Heart right ventricle (tissue), 16 donors: ENCODE measurements around the gene RYR3. TPM values are rescaled to one million over a fixed set of nuclear protein-coding genes. Genes with fewer than 3 reads are reported as not detected.

Source experiments
- ATAC-seq, 8 donors: fragments of 200-7000 bp; cut with Tn5 transposase; one replicate each; pipeline ENCODE4 v1.9.1; 2020; ENCODE audit warnings: mild to moderate bottlenecking in 8 of 8, moderate library complexity in 8 of 8, moderate number of reproducible peaks in 1 of 8
- DNase-seq, 2 donors: peaks; one replicate each; pipeline ENCODE4 v3.0.0-alpha.2; 2020
- H3K27ac ChIP-seq, 10 donors: fragments of 200-600 bp; sonication (generic) in 2 of 10; one replicate each; pipeline versions ENCODE4 v1.5.0 to v1.8.0; 2020 to 2022; ENCODE audit warnings: mild to moderate bottlenecking in 3 of 10
- H3K27me3 ChIP-seq, 7 donors: fragments of 200-600 bp; one replicate each; pipeline ENCODE4 v1.8.0; 2021 to 2022; ENCODE audit warnings: mild to moderate bottlenecking in 2 of 7
- H3K36me3 ChIP-seq, 9 donors: fragments of 200-600 bp; sonication (generic) in 1 of 9; one replicate each; pipeline versions ENCODE4 v1.5.0 to v1.8.0; 2020 to 2022; ENCODE audit warnings: mild to moderate bottlenecking in 2 of 9
- H3K4me1 ChIP-seq, 9 donors: fragments of 200-600 bp; sonication (generic) in 1 of 9; one replicate each; pipeline versions ENCODE4 v1.5.0 to v1.8.0; 2020 to 2022; ENCODE audit warnings: mild to moderate bottlenecking in 4 of 9
- H3K4me3 ChIP-seq, 10 donors: fragments of 200-600 bp; sonication (generic) in 2 of 10; one replicate each; pipeline versions ENCODE4 v1.5.0 to v1.8.0; 2020 to 2022; ENCODE audit warnings: mild to moderate bottlenecking in 7 of 10, moderate library complexity in 2 of 10
- H3K9me3 ChIP-seq, 11 donors: fragments of 200-600 bp in 10 of 11; sonication (generic) in 2 of 11; one replicate each; pipeline versions ENCODE4 v1.5.0 to v1.8.0; 2013 to 2022; ENCODE audit warnings: mild to moderate bottlenecking in 2 of 11, control low read depth in 1 of 11, moderate library complexity in 1 of 11
- CTCF ChIP-seq, 9 donors: fragments of 200-600 bp; sonication (generic) in 2 of 9; IDR thresholded peaks; one replicate each; pipeline versions ENCODE4 v1.5.0 to v1.8.0; 2021 to 2022; ENCODE audit warnings: antibody characterized with exemption in 9 of 9, mild to moderate bottlenecking in 5 of 9, moderate library complexity in 1 of 9
- WGBS, 2 donors: extraction: QIAGEN DNeasy Blood & Tissue Kit; methylation state at CpG; one replicate each; pipeline ENCODE4 v1.1.7; 2013; ENCODE audit warnings: inconsistent platforms in 1 of 2; 5-methylcytosine and 5-hydroxymethylcytosine counted together
- intact Hi-C, 10 donors: fragments of 100-400 bp; cut with DNase I; formaldehyde crosslinking; loops; one replicate each; pipeline versions ENCODE4 v1.11.1 to v1.14.2; 2022
- polyA plus RNA-seq, 2 donors: library from polyadenylated mRNA; stranded (reverse); fragments of 200-250 nt; gene quantifications; one replicate each; pipeline ENCODE4 v1.2.3, GENCODE V29; 2013
- total RNA-seq, 10 donors: library from RNA; stranded (reverse); fragmentation: NEBNext Ultra II Directional in 3 of 10; extraction: Animal tissue kit (Norgen Biotek cat#: 25700) in 3 of 10; gene quantifications; one replicate each; pipeline versions ENCODE4 v1.2.1 to v1.2.4, GENCODE V29; 2021 to 2023
- donor health status: Arrhythmogenic right ventricular cardiomyopathy.
- donor health status: ischemic (EF 13 %, LVEDD 7.1; RV severe dilation, severe dysfunction).
- donor health status: healthy with polysubstance abuse.
- donor health status: DM: no; HTN: yes; CAD: no.
- donor health status: DM: no; HTN: no; CAD: no.
- donor health status: ischemic (EF 25% LVEDD 6.9; RV normal size, moderate dysfunction).
- donor health status: ischemic (EF 25% LVEDD 5.7; RV mildly dilated, moderate dysfunction).
- donor health status: healthy.
- donor health status: DM: yes; HTN: yes; CAD: no.
- donor health status: Ischemic cardiomyopathy.
- donor health status: ischemic (EF 35%, LVEDD 5.7; RV mildly dilated, moderate dysfunction).
- donor health status: nonischemic (EF 11% LVEDD 7.7; RV severe dilation, severe dysfunction).
- donor health status: DM: yes; HTN: yes; CAD: no.
- donor health status: PGD.
- donor health status: ischemic (EF 29% LVEDD 5.4; RV normal size, mild dysfunction).
- donor health status: nonischemic (EF 23%, LVEDD 6.1; RV moderate dilation, normal function).

Gene RYR3
- total and polyA plus RNA-seq, 12 donors: 0.02 to 1.00 (median 0.13) TPM; not detected in 2

GRCh38 chr15:33846142-33846541, 535.4 kb downstream of the RYR3 start:
- intact Hi-C loops: no loop called here

GRCh38 chr15:33846862-33847261, 536.1 kb downstream of the RYR3 start:
- Histone ChIP-seq H3K27me3 (no peaks in the 10 kb centered on the region), H3K9me3 (no peaks in the 10 kb centered on the region), H3K36me3 (no peaks in the 10 kb centered on the region), H3K27ac (no peak overlapping the region), H3K4me1 (no peaks in the 10 kb centered on the region), H3K4me3 (no peak overlapping the region)
- WGBS, 2 donors: 78 to 82% methylated on average over 6 of the region's 6 CpGs
- intact Hi-C loops: no loop called here
- TF ChIP-seq CTCF (IDR thresholded peaks at IDR 0.05): no peak
- DNase-seq (no peak), ATAC-seq (no peak)

More at GRCh38 chr15:33846142-33846541, 535.4 kb downstream of the RYR3 start:
- Histone ChIP-seq H3K4me1 (no peaks in the 10 kb centered on the region), H3K4me3 (no peak overlapping the region), H3K27me3 (no peaks in the 10 kb centered on the region), H3K36me3 (no peaks in the 10 kb centered on the region), H3K9me3 (no peaks in the 10 kb centered on the region), H3K27ac (no peak overlapping the region)
- WGBS, 2 donors: 91 to 98% methylated on average over 2 of the region's 2 CpGs
- TF ChIP-seq CTCF (IDR thresholded peaks at IDR 0.05): no peak
- ATAC-seq (no peak), DNase-seq (no peak)

- ATAC-seq (no peak), DNase-seq (no peak)
- H3K4me1 ChIP-seq: no peaks in the 10 kb centered on the region
- H3K36me3 ChIP-seq: no peaks in the 10 kb centered on the region
- no peaks in the 10 kb centered on the region for H3K27me3 ChIP-seq
- no peak overlapping the region for H3K27ac ChIP-seq
- H3K9me3 ChIP-seq: no peaks in the 10 kb centered on the region
- TF ChIP-seq CTCF (IDR thresholded peaks at IDR 0.05): no peak
- 89 to 92% methylated on average over 3 of the region's 3 CpGs for WGBS, 2 donors
- intact Hi-C loops: no loop called here
- H3K4me3 ChIP-seq: no peak overlapping the region
Observed at GRCh38 chr15:33848011-33848410, 537.2 kb downstream of the RYR3 start.

GRCh38 chr15:33851079-33851478, 540.3 kb downstream of the RYR3 start:
- DNase-seq (no peak), ATAC-seq (no peak)
- no peak overlapping the region for H3K27ac ChIP-seq
- no peaks in the 10 kb centered on the region for H3K36me3 ChIP-seq
- no peaks in the 10 kb centered on the region for H3K27me3 ChIP-seq
- intact Hi-C loops: no loop called here
- no peak for TF ChIP-seq CTCF (IDR thresholded peaks at IDR 0.05)
- no peaks in the 10 kb centered on the region for H3K9me3 ChIP-seq
- 93% methylated on average over 1 of the region's 1 CpG for WGBS, 2 donors
- H3K4me3 ChIP-seq: no peak overlapping the region
- no peaks in the 10 kb centered on the region for H3K4me1 ChIP-seq
